Measurements from ENCODE around the gene MRFAP1L1. TPM values are rescaled to one million over a fixed set of nuclear protein-coding genes. Genes with fewer than 3 reads are reported as not detected.

The MRFAP1L1 gene
- total and polyA plus RNA-seq, 2 experiments from 2014 or later = 61.6 to 73.8 TPM

DNA sequence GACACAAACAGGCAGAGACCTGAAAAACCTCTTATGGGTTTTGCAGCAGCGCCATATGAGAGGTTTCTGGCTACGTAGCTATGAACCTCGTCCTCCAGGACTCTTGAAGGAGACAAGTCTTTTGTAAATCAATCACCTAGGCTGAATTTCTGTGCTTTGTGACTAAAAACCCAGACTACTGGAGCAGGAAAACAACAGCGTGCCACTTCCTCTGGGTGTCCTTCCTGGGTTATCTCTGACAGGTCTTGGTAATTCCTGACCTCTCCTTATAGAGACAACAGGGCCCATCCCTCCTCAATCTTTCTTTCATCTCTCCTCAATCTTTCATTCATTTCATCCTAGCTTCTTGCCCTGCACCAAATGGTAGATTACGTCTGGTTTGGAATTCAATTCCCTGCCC lies 10.3 kb downstream of the MRFAP1L1 start (continued):
- TF ChIP-seq, protein P1, sequence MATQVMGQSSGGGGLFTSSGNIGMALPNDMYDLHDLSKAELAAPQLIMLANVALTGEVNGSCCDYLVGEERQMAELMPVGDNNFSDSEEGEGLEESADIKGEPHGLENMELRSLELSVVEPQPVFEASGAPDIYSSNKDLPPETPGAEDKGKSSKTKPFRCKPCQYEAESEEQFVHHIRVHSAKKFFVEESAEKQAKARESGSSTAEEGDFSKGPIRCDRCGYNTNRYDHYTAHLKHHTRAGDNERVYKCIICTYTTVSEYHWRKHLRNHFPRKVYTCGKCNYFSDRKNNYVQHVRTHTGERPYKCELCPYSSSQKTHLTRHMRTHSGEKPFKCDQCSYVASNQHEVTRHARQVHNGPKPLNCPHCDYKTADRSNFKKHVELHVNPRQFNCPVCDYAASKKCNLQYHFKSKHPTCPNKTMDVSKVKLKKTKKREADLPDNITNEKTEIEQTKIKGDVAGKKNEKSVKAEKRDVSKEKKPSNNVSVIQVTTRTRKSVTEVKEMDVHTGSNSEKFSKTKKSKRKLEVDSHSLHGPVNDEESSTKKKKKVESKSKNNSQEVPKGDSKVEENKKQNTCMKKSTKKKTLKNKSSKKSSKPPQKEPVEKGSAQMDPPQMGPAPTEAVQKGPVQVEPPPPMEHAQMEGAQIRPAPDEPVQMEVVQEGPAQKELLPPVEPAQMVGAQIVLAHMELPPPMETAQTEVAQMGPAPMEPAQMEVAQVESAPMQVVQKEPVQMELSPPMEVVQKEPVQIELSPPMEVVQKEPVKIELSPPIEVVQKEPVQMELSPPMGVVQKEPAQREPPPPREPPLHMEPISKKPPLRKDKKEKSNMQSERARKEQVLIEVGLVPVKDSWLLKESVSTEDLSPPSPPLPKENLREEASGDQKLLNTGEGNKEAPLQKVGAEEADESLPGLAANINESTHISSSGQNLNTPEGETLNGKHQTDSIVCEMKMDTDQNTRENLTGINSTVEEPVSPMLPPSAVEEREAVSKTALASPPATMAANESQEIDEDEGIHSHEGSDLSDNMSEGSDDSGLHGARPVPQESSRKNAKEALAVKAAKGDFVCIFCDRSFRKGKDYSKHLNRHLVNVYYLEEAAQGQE (IDR thresholded peaks at IDR 0.05; ENCODE audit: unreplicated experiment) = no peak
- no peak for TF ChIP-seq POLR2AphosphoS5 (IDR thresholded peaks at IDR 0.05; ENCODE audit: low read depth)
- no peak for TF ChIP-seq EZH2 (IDR thresholded peaks at IDR 0.05; ENCODE audit: low read depth, unreplicated experiment)
- TF ChIP-seq EZH2phosphoT487 (IDR thresholded peaks at IDR 0.05; ENCODE audit: unreplicated experiment) = no peak
- TF ChIP-seq, protein P2, sequence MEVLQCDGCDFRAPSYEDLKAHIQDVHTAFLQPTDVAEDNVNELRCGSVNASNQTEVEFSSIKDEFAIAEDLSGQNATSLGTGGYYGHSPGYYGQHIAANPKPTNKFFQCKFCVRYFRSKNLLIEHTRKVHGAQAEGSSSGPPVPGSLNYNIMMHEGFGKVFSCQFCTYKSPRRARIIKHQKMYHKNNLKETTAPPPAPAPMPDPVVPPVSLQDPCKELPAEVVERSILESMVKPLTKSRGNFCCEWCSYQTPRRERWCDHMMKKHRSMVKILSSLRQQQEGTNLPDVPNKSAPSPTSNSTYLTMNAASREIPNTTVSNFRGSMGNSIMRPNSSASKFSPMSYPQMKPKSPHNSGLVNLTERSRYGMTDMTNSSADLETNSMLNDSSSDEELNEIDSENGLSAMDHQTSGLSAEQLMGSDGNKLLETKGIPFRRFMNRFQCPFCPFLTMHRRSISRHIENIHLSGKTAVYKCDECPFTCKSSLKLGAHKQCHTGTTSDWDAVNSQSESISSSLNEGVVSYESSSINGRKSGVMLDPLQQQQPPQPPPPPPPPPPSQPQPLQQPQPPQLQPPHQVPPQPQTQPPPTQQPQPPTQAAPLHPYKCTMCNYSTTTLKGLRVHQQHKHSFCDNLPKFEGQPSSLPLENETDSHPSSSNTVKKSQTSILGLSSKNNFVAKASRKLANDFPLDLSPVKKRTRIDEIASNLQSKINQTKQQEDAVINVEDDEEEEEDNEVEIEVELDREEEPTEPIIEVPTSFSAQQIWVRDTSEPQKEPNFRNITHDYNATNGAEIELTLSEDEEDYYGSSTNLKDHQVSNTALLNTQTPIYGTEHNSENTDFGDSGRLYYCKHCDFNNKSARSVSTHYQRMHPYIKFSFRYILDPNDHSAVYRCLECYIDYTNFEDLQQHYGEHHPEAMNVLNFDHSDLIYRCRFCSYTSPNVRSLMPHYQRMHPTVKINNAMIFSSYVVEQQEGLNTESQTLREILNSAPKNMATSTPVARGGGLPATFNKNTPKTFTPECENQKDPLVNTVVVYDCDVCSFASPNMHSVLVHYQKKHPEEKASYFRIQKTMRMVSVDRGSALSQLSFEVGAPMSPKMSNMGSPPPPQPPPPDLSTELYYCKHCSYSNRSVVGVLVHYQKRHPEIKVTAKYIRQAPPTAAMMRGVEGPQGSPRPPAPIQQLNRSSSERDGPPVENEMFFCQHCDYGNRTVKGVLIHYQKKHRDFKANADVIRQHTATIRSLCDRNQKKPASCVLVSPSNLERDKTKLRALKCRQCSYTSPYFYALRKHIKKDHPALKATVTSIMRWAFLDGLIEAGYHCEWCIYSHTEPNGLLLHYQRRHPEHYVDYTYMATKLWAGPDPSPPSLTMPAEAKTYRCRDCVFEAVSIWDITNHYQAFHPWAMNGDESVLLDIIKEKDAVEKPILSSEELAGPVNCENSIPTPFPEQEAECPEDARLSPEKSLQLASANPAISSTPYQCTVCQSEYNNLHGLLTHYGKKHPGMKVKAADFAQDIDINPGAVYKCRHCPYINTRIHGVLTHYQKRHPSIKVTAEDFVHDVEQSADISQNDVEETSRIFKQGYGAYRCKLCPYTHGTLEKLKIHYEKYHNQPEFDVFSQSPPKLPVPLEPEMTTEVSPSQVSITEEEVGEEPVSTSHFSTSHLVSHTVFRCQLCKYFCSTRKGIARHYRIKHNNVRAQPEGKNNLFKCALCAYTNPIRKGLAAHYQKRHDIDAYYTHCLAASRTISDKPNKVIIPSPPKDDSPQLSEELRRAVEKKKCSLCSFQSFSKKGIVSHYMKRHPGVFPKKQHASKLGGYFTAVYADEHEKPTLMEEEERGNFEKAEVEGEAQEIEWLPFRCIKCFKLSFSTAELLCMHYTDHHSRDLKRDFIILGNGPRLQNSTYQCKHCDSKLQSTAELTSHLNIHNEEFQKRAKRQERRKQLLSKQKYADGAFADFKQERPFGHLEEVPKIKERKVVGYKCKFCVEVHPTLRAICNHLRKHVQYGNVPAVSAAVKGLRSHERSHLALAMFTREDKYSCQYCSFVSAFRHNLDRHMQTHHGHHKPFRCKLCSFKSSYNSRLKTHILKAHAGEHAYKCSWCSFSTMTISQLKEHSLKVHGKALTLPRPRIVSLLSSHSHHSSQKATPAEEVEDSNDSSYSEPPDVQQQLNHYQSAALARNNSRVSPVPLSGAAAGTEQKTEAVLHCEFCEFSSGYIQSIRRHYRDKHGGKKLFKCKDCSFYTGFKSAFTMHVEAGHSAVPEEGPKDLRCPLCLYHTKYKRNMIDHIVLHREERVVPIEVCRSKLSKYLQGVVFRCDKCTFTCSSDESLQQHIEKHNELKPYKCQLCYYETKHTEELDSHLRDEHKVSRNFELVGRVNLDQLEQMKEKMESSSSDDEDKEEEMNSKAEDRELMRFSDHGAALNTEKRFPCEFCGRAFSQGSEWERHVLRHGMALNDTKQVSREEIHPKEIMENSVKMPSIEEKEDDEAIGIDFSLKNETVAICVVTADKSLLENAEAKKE (CRISPR knock-in tag; IDR thresholded peaks at IDR 0.05) = no peak

DNA sequence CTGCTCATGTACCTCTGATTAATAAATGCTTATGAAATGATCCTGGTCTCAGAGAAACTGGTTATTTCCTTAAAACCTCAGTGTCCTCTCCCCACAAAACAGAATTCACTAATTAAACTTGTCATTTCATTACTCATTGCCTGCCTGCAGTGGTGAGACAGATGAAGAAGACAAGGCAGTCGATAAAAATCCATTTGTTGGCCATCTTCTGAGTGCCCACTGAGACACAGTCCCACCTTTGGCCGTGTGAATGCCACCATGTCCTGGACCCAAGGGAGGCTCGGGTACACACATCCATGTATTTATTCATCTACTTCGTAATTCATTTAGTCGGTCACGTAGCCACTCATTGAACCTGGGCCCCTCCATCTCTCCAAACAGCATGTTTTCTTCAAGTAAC lies 12.5 kb downstream of the MRFAP1L1 start:
- H3K27me3 Mint-ChIP-seq (ENCODE audit: insufficient read depth, low read depth, poor library complexity) = peaks cover 6% of the 10 kb centered on the region
- no peaks in the 10 kb centered on the region; the same call in 1 of the 2 replicates for H4K20me1 ChIP-seq (replicated peaks; ENCODE audit: insufficient read depth)
- H3K36me3 Mint-ChIP-seq (ENCODE audit: low read depth) = peaks cover 20% of the 10 kb centered on the region; the same call in 2 of the 3 replicates
- no peaks in the 10 kb centered on the region for H3K4me1 ChIP-seq (ENCODE audit: insufficient read depth)
- no peak overlapping the region for H3K4me3 ChIP-seq
- H3K27ac Mint-ChIP-seq = no peak overlapping the region
- no peaks in the 10 kb centered on the region for H3K27me3 ChIP-seq (ENCODE audit: insufficient read depth)
- ATAC-seq (no peak), DNase-seq (ENCODE audit: low spot score) (no peak)
- H3K9me2 ChIP-seq (ENCODE audit: insufficient read depth) = no peaks in the 10 kb centered on the region
- no peak overlapping the region for H2AFZ ChIP-seq
- H3K4me2 ChIP-seq = no peak overlapping the region
- H3K4me1 Mint-ChIP-seq = peaks cover 11% of the 10 kb centered on the region; the same call in 2 of the 3 replicates
- H3K4me3 Mint-ChIP-seq = no peak overlapping the region
- H3K79me2 ChIP-seq (replicated peaks; ENCODE audit: insufficient read depth) = peaks cover 10% of the 10 kb centered on the region; the same call in 1 of the 2 replicates
- H3F3A ChIP-seq (replicated peaks; ENCODE audit: low read depth) = no peaks in the 10 kb centered on the region
- peaks cover 7% of the 10 kb centered on the region; the same call in 1 of the 2 replicates for H3K36me3 ChIP-seq (ENCODE audit: insufficient read depth)
- H3K9me3 Mint-ChIP-seq = no peaks in the 10 kb centered on the region; the same call in 2 of the 3 replicates
- no peak overlapping the region for H3K27ac ChIP-seq (ENCODE audit: low read depth)
- no peak for TF ChIP-seq EZH2phosphoT487 (IDR thresholded peaks at IDR 0.05; ENCODE audit: unreplicated experiment)
